Progenitor cell of endocrine pancreas (in vitro differentiated cells): ENCODE measurements around the gene TMEM63C. TPM values are rescaled to one million over a fixed set of nuclear protein-coding genes. Genes with fewer than 3 reads are reported as not detected.

Experiments used
- DNase-seq: peaks from one replicate; pipeline ENCODE4 v3.0.0; 2021; ENCODE audit warnings: low spot score; ENCODE audit not compliant: unreplicated experiment
- H3K27ac Mint-ChIP-seq: 2 replicates; pipeline ENCODE4 v1.8.0; 2021; ENCODE audit warnings: mild to moderate bottlenecking, moderate library complexity, mixed read lengths
- H3K27me3 Mint-ChIP-seq: 2 replicates; pipeline ENCODE4 v1.8.0; 2021; ENCODE audit warnings: mixed read lengths
- H3K36me3 Mint-ChIP-seq: 2 replicates; pipeline ENCODE4 v1.8.0; 2022; ENCODE audit warnings: mixed read lengths; ENCODE audit not compliant: insufficient read depth
- H3K4me1 Mint-ChIP-seq: 2 replicates; pipeline ENCODE4 v1.8.0; 2021; ENCODE audit warnings: low read depth, mixed read lengths
- H3K4me3 Mint-ChIP-seq: 2 replicates; pipeline ENCODE4 v1.8.0; 2021; ENCODE audit warnings: low read depth, mild to moderate bottlenecking, moderate library complexity, mixed read lengths
- H3K9me3 Mint-ChIP-seq: 2 replicates; pipeline ENCODE4 v1.8.0; 2021; ENCODE audit warnings: low read depth, mixed read lengths
- total RNA-seq: library from RNA; stranded (reverse); gene quantifications from 2 replicates; pipeline ENCODE4 v1.2.1, GENCODE V29; 2021
- TF ChIP-seq, protein P1 (sequence below): fragments of 200-600 bp; sonication (generic); IDR thresholded peaks from one replicate; pipeline ENCODE4 v1.5.0; 2021; ENCODE audit warnings: antibody characterized with exemption, mild to moderate bottlenecking; ENCODE audit not compliant: unreplicated experiment

Gene TMEM63C
- total RNA-seq, 1 donor from 2014 or later = 1.6 TPM

DNA sequence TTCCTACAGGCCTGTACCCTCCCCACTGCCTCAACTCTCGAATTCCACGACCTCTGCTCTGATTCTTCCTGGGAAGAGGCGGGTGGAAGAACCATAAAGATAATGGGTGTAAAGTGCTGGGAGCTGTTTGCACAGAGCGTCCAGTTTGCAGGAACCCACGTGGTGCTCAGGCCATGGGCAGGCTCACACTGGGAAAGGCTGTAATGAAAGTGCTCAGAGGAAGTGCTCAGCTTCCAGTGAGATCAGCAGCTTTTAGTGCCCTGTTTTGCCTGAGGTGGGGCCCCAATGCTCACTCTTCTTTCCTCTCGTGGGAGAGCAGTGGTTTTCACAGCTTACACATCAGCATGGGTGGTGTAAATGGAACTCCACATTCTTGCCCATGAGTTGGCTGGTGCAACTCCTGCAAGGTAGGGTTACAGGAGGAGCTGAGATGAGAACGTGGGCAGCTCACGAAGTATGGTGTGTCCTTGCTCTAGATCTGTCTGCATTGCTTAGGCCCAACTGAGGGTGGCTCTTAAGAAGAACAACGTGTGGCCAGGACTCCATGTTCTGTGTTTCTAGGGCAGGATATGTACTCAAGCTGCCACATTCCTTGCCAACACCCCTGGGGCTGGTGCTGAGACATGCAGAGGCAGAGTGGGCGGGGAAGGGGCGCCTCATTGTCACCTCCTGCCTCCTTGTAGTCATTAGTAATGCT, 2.9 kb downstream of the TMEM63C start:
- Mint-ChIP-seq H3K9me3 (no peaks in the 10 kb centered on the region), H3K27ac (no peak overlapping the region), H3K4me3 (no peak overlapping the region), H3K27me3 (peaks cover 49% of the 10 kb centered on the region), H3K4me1 (no peaks in the 10 kb centered on the region), H3K36me3 (no peaks in the 10 kb centered on the region)
- DNase-seq = no peak
- TF ChIP-seq, protein P1, sequence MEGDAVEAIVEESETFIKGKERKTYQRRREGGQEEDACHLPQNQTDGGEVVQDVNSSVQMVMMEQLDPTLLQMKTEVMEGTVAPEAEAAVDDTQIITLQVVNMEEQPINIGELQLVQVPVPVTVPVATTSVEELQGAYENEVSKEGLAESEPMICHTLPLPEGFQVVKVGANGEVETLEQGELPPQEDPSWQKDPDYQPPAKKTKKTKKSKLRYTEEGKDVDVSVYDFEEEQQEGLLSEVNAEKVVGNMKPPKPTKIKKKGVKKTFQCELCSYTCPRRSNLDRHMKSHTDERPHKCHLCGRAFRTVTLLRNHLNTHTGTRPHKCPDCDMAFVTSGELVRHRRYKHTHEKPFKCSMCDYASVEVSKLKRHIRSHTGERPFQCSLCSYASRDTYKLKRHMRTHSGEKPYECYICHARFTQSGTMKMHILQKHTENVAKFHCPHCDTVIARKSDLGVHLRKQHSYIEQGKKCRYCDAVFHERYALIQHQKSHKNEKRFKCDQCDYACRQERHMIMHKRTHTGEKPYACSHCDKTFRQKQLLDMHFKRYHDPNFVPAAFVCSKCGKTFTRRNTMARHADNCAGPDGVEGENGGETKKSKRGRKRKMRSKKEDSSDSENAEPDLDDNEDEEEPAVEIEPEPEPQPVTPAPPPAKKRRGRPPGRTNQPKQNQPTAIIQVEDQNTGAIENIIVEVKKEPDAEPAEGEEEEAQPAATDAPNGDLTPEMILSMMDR = no peak

DNA sequence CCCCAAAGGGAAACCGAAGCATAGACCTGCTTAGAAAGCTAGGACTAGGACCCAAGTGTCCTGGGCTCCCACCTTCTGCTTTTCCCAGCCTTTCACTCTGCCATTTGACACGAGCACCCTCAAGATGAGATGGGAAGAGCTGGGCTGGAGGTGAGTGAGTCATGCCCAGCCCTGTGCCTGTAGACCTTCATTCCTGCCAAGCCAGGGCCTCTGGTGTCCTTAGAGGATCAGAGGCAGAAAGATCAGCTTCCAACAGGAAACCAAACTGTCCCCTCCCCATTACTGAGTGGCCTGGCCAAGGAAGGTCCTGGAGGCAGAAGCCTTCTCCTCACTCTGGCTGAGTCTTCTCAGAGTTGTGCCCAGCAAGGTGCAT, 3.5 kb downstream of the TMEM63C start:
- Mint-ChIP-seq H3K27me3 (peaks cover 47% of the 10 kb centered on the region), H3K4me1 (no peaks in the 10 kb centered on the region), H3K36me3 (no peaks in the 10 kb centered on the region), H3K4me3 (no peak overlapping the region), H3K9me3 (no peaks in the 10 kb centered on the region), H3K27ac (no peak overlapping the region)
- no peak for DNase-seq
- TF ChIP-seq, protein P1 = no peak

DNA sequence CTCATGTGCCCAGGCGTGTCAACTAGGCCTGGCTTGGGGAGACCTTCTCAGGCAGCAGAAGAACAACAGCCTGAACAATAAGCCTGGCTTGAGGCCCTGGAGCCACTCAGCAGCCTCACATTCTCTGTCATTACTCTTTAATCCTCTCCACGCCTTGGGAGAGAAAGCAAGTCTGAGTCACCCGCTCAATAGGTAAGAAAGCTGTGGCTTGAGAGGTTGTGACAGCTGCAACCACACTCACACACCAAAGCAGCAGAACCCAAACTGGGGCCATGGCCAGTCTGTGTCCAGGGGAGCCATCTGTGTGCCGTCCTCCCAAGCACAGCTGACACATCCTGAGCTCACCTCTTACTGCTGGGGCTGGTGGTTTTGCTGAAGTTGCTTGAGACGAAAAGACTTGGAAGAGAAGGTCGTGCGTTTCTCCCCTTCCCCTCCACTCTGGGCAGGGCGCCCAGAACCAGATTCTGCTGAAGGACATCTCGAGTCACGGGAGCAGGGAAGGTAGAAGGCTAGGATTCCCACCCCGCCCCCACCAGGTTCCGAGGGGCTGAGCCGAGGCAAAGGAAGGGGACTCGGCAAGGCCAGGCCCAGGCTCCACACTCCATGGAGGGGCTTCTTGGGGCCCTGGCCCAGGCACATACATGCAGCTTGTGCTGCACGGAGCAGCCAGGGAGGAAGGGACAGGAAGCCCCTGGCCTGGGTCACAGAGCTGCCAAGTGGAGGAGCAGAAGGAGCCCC, 5.5 kb downstream of the TMEM63C start:
- Mint-ChIP-seq H3K27ac (no peak overlapping the region), H3K4me1 (no peaks in the 10 kb centered on the region), H3K4me3 (no peak overlapping the region), H3K9me3 (no peaks in the 10 kb centered on the region), H3K36me3 (no peaks in the 10 kb centered on the region), H3K27me3 (peaks cover 45% of the 10 kb centered on the region)
- no peak for DNase-seq
- TF ChIP-seq, protein P1 = no peak

DNA sequence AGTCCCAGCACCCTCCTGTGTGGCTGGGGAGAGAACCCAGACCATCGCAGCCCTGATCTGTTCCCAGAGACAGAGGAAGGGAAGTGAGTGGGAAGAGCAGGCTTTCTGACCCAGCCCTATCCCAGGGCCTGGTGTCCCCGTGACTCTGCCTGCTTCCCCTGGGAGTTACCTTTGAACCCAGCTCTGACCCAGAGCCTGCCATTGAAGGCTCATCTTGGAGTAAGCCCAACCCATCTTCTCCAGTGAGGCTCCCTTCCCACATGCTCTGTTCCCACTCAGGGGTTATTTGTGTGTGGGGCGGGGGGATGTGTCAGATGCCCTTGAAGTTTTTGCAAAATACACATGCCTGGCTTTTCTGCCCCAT, 6.0 kb downstream of the TMEM63C start:
- H3K27ac Mint-ChIP-seq = no peak overlapping the region
- no peaks in the 10 kb centered on the region for H3K4me1 Mint-ChIP-seq
- peaks cover 41% of the 10 kb centered on the region for H3K27me3 Mint-ChIP-seq
- no peak for DNase-seq
- H3K4me3 Mint-ChIP-seq = no peak overlapping the region
- H3K9me3 Mint-ChIP-seq = no peaks in the 10 kb centered on the region
- H3K36me3 Mint-ChIP-seq = no peaks in the 10 kb centered on the region
- TF ChIP-seq, protein P1 = no peak

DNA sequence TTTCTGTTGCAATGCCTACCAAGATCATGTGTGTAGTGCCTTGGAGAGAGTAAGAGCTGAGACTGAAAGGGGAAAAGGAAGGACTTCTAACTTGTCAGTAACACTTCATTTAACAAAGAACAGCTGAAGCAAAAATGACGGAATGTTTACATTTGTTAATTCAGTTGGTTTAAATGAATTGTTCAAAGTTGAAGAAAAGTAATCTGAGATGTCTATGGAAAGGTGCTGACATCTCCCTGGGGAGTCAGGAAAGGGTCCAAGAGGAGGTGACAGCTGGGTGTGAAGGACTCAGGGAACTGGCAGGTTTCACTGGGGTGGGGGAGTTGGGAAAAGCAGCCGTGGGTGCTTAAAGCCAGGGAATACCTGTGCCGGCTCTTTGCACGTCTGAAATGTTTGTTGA, 7.9 kb downstream of the TMEM63C start:
- Mint-ChIP-seq H3K27ac (no peak overlapping the region), H3K36me3 (no peaks in the 10 kb centered on the region), H3K4me3 (no peak overlapping the region), H3K4me1 (no peaks in the 10 kb centered on the region), H3K27me3 (peaks cover 26% of the 10 kb centered on the region), H3K9me3 (no peaks in the 10 kb centered on the region)
- DNase-seq = no peak
- TF ChIP-seq, protein P1 = no peak
